Hepatocyte (in vitro differentiated cells): Measurements from ENCODE around the gene F13A1. TPM values are rescaled to one million over a fixed set of nuclear protein-coding genes. Genes with fewer than 3 reads are reported as not detected.

ENCODE experiments used
- DNase-seq: peaks from one replicate; pipeline ENCODE4 v3.0.0-alpha.2; 2016; ENCODE audit warnings: low spot score
- H2AFZ ChIP-seq: fragments of 200-600 bp; sonication (generic); 2 replicates; pipeline ENCODE4 v1.6.0; 2016; ENCODE audit warnings: antibody characterized with exemption, mild to moderate bottlenecking
- H3K27ac ChIP-seq: fragments of 200-600 bp; sonication (generic); 2 replicates; pipeline ENCODE4 v1.5.1; 2016; ENCODE audit warnings: mild to moderate bottlenecking
- H3K27me3 ChIP-seq: fragments of 200-600 bp; sonication (generic); 2 replicates; pipeline ENCODE4 v1.6.1; 2016
- H3K36me3 ChIP-seq: fragments of 200-600 bp; sonication (generic); replicated peaks from 2 replicates; pipeline ENCODE4 v1.5.1; 2016; ENCODE audit warnings: low read depth; ENCODE audit not compliant: insufficient read depth
- H3K4me1 ChIP-seq: fragments of 200-600 bp; sonication (generic); 2 replicates; pipeline ENCODE4 v1.5.1; 2016; ENCODE audit warnings: mild to moderate bottlenecking, moderate library complexity; ENCODE audit not compliant: insufficient read depth
- H3K4me2 ChIP-seq: fragments of 200-600 bp; sonication (generic); 2 replicates; pipeline ENCODE4 v1.6.0; 2016
- H3K4me3 ChIP-seq: fragments of 200-600 bp; sonication (generic); 2 replicates; pipeline ENCODE4 v1.5.1; 2016; ENCODE audit warnings: mild to moderate bottlenecking
- H3K79me2 ChIP-seq: fragments of 200-600 bp; sonication (generic); 2 replicates; pipeline ENCODE4 v1.6.0; 2017; ENCODE audit warnings: mild to moderate bottlenecking
- H3K9me2 ChIP-seq: fragments of 200-600 bp; sonication (generic); replicated peaks from 2 replicates; pipeline ENCODE4 v1.6.0; 2017; ENCODE audit warnings: mild to moderate bottlenecking; ENCODE audit not compliant: insufficient read depth
- H3K9me3 ChIP-seq: fragments of 200-600 bp; sonication (generic); 2 replicates; pipeline ENCODE4 v1.5.1; 2016; ENCODE audit warnings: low read depth, mild to moderate bottlenecking
- H4K20me1 ChIP-seq: fragments of 200-600 bp; sonication (generic); 2 replicates; pipeline ENCODE4 v1.6.0; 2016; ENCODE audit warnings: mild to moderate bottlenecking; ENCODE audit not compliant: insufficient read depth, poor library complexity, severe bottlenecking
- CTCF ChIP-seq: fragments of 200-600 bp; sonication (generic); IDR thresholded peaks from 2 replicates; pipeline ENCODE4 v1.5.1; 2016; ENCODE audit warnings: antibody characterized with exemption, mild to moderate bottlenecking; ENCODE audit not compliant: poor library complexity
- EZH2 ChIP-seq: fragments of 200-600 bp; sonication (generic); IDR thresholded peaks from 2 replicates; pipeline ENCODE4 v1.6.1; 2016; ENCODE audit warnings: antibody characterized with exemption, mild to moderate bottlenecking, borderline replicate concordance
- EZH2phosphoT487 ChIP-seq: fragments of 200-600 bp; sonication (generic); IDR thresholded peaks from one replicate; pipeline ENCODE4 v1.6.1; 2018; ENCODE audit warnings: antibody characterized with exemption, mild to moderate bottlenecking, low read depth, moderate library complexity; ENCODE audit not compliant: unreplicated experiment, severe bottlenecking
- WGBS: methylation state at CpG from one replicate; pipeline ENCODE4 v1.1.6; 2016; ENCODE audit warnings: low lambda C conversion rate; ENCODE audit errors: missing lambda C conversion rate; 5-methylcytosine and 5-hydroxymethylcytosine counted together
- polyA plus RNA-seq: library from polyadenylated mRNA; unstranded; fragments of >200 nt; fragmentation: Nextera tagmentation; extraction: Ambion mirVana; gene quantifications from 2 replicates; pipeline ENCODE4 v1.2.1, GENCODE V29; 2016
- total RNA-seq: library from RNA; depleted of rRNA; stranded (reverse); fragments of >200 nt; gene quantifications from 2 replicates; pipeline ENCODE4 v1.2.3, GENCODE V29; 2014

The F13A1 gene
- total and polyA plus RNA-seq, 2 experiments from 2014 or later, result 3.7 to 8.5 TPM

DNA sequence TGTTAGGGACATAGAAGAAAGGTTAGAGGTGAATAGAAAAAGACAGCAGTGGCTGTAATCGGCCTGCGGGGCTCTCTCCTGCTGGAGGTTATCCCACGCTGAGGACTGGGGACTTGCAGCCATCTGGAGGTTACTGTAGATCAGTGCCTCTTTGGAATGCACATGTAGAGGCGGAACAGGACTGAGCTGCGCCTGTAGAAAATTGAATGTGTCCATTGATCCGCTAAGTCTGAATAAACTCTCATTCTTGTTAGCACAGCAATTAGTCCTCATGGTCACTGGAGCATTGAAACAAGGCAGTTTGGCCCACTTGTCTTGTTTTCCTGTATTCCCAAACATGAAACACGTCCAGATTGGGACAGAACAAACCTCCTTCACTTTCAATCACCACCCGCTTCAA lies 46.3 kb upstream of the F13A1 start:
- H3K27ac ChIP-seq, result no peak overlapping the region
- DNase-seq, result no peak

DNA sequence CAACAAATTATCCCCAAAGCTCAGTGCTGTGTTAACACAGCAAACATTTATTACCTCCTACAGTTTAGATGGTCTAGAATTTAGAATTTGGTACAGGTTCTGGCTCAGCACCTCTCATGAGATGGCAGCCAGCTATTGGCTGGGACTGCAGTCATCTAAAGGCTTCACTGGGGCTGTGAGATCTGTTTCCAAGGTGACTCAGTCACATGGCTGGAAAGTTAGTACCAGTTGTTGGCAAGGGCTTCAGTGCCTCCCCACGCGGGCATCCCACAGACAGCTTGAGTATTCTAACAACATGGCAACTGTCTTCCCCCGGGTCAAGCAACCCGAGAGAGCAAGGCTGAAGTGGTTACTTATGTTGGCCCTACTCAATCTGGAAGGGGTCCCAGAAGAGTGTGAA lies 44.8 kb upstream of the F13A1 start:
- Histone ChIP-seq H4K20me1 (no peaks in the 10 kb centered on the region), H3K36me3 (no peaks in the 10 kb centered on the region), H3K9me3 (no peaks in the 10 kb centered on the region), H2AFZ (no peak overlapping the region), H3K9me2 (no peaks in the 10 kb centered on the region), H3K79me2 (no peaks in the 10 kb centered on the region), H3K27me3 (peaks cover 6% of the 10 kb centered on the region), H3K4me2 (no peak overlapping the region), H3K4me3 (no peak overlapping the region), H3K4me1 (no peaks in the 10 kb centered on the region), H3K27ac (no peak overlapping the region)
- 95% methylated on average over 4 of the region's 4 CpGs for WGBS
- TF ChIP-seq EZH2 (no peak), EZH2phosphoT487 (no peak), CTCF (no peak)
- no peak for DNase-seq

More for the DNA sequence above, 46.3 kb upstream of the F13A1 start:
- H3K4me1 ChIP-seq, result no peaks in the 10 kb centered on the region
- H3K27me3 ChIP-seq, result peaks cover 6% of the 10 kb centered on the region
- WGBS, result 72% methylated on average over 8 of the region's 8 CpGs
- TF ChIP-seq CTCF, result no peak
- TF ChIP-seq EZH2phosphoT487, result no peak
- no peak for TF ChIP-seq EZH2
- H3K79me2 ChIP-seq, result no peaks in the 10 kb centered on the region
- no peaks in the 10 kb centered on the region for H3K9me2 ChIP-seq
- no peak overlapping the region for H3K4me3 ChIP-seq
- H3K9me3 ChIP-seq, result no peaks in the 10 kb centered on the region
- H4K20me1 ChIP-seq, result no peaks in the 10 kb centered on the region
- H2AFZ ChIP-seq, result no peak overlapping the region
- H3K4me2 ChIP-seq, result no peak overlapping the region
- H3K36me3 ChIP-seq, result no peaks in the 10 kb centered on the region

- no peak for DNase-seq
- TF ChIP-seq CTCF, result no peak
- TF ChIP-seq EZH2, result no peak
- no peak for TF ChIP-seq EZH2phosphoT487
- Histone ChIP-seq H3K4me3 (no peak overlapping the region), H3K4me1 (no peaks in the 10 kb centered on the region), H2AFZ (no peak overlapping the region), H3K79me2 (no peaks in the 10 kb centered on the region), H4K20me1 (no peaks in the 10 kb centered on the region), H3K9me2 (no peaks in the 10 kb centered on the region), H3K4me2 (no peak overlapping the region), H3K27ac (no peak overlapping the region), H3K36me3 (no peaks in the 10 kb centered on the region), H3K9me3 (no peaks in the 10 kb centered on the region), H3K27me3 (peaks cover 6% of the 10 kb centered on the region)
- WGBS, result 78% methylated on average over 5 of the region's 5 CpGs
Measured at GRCh38 chr6:6362056-6362840, 41.8 kb upstream of the F13A1 start.
